ENCODE measurements around the gene CD2AP. TPM values are rescaled to one million over a fixed set of nuclear protein-coding genes. Genes with fewer than 3 reads are reported as not detected.
"Not testable (repeated sequence)": the region's sequence is repeated elsewhere in the genome, so short reads cannot be mapped to it uniquely, and the experiment has no call there.

Gene CD2AP
- total and polyA plus RNA-seq, 9 of the 15 experiments (the other 6 are each of a cell fraction or from before 2014, with no cell fraction given): 9.4 to 69.7 (median 38.7) TPM

DNA sequence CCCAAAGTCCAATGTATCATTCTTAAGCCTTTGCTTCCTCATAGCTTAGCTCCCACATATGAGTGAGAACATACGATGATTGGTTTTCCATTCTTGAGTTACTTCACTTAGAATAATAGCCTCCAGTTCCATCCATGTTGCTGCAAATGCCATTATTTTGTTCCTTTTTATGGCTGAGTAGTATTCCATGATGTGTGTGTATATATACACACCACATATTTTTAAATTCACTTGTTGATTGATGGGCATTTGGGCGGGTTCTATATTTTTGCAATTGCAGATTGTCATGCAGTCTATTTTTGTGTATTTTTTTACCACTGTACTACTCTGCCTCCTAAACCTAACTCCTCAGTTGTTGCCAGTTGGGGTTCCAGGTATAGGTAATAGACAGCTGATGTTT is 74.7 kb downstream of the CD2AP start:
- no peaks in the 10 kb centered on the region for H3K9me3 ChIP-seq (replicated peaks; ENCODE audit: control insufficient read depth, insufficient read depth, low read depth, low read length)

GRCh38 chr6:47553243-47553642 is 75.7 kb downstream of the CD2AP start:
- BruUV-seq (replicated peaks); H4K20me1 ChIP-seq (replicated peaks; ENCODE audit: control insufficient read depth, insufficient read depth, low read length); H3K9me1 ChIP-seq (ENCODE audit: control insufficient read depth, insufficient read depth, low read length); FAIRE-seq; H3K27ac ChIP-seq (ENCODE audit: extremely low read depth, low read depth, low read length); H2AFZ ChIP-seq (ENCODE audit: low read depth, low read length); H3K9ac ChIP-seq (ENCODE audit: insufficient read depth in 1 of 2, low read depth in 2 of 2, low read length in 2 of 2); H3K4me2 ChIP-seq (ENCODE audit: insufficient read depth, low read length); H3K9me3 ChIP-seq (replicated peaks; ENCODE audit: control insufficient read depth, insufficient read depth, low read depth, low read length); H3K4me1 ChIP-seq (replicated peaks in 1 of 2; ENCODE audit: control insufficient read depth in 2 of 2, insufficient read depth in 2 of 2, low read length in 2 of 2); ATAC-seq; in situ Hi-C loops (cut with MboI); DNase-seq (ENCODE audit: extremely low read depth in 1 of 4, low spot score in 3 of 4); CTCF ChIA-PET (ENCODE audit: low intra/inter-chr PET ratio); H3K27me3 ChIP-seq (ENCODE audit: control insufficient read depth in 2 of 2, insufficient read depth in 2 of 2, low read length in 2 of 2); H3K4me3 ChIP-seq: not testable (repeated sequence)
- POLR2A ChIA-PET: interaction anchor here (0.8 kb wide), 1 partner anchor 136 kb away, joined by 3 read pairs; no protein-coding TSS in a partner anchor
- WGBS (ENCODE audit: insufficient coverage, low coverage, missing lambda C conversion rate): 100% methylated on average over 3 of the region's 3 CpGs
- intact Hi-C loops (cut with micrococcal nuclease): loop anchor here (5.0 kb wide), 1 partner anchor 141 kb away; no protein-coding TSS in a partner anchor
- TF ChIP-seq ZBTB33 (CRISPR knock-in tag; IDR thresholded peaks at IDR 0.05) (peak; percentile 49; the same call in 1 of the 2 replicates), ZNF121 (CRISPR knock-in tag; conservative IDR thresholded peaks at IDR 0.05) (peak; percentile 61)
- Histone ChIP-seq H3K79me2 (ENCODE audit: control insufficient read depth, insufficient read depth, low read length) (peaks cover 15% of the 10 kb centered on the region; the same call in 2 of the 3 replicates), H3K36me3 (ENCODE audit: control insufficient read depth, insufficient read depth, low read length) (peaks cover 14% of the 10 kb centered on the region; the same call in 2 of the 3 replicates)

More for the DNA sequence above, 74.7 kb downstream of the CD2AP start:
- Histone ChIP-seq H3K79me2 (ENCODE audit: control insufficient read depth, insufficient read depth, low read length) (peaks cover 13% of the 10 kb centered on the region; the same call in 2 of the 3 replicates), H3K4me1 (replicated peaks in 1 of 2; ENCODE audit: control insufficient read depth in 2 of 2, insufficient read depth in 2 of 2, low read length in 2 of 2) (no peaks in the 10 kb centered on the region), H4K20me1 (replicated peaks; ENCODE audit: control insufficient read depth, insufficient read depth, low read length) (no peaks in the 10 kb centered on the region), H3K4me3 (no peak overlapping the region), H3K9me1 (ENCODE audit: control insufficient read depth, insufficient read depth, low read length) (no peaks in the 10 kb centered on the region), H2AFZ (ENCODE audit: low read depth, low read length) (no peak overlapping the region), H3K27me3 (ENCODE audit: control insufficient read depth in 2 of 2, insufficient read depth in 2 of 2, low read length in 2 of 2) (no peaks in the 10 kb centered on the region), H3K4me2 (ENCODE audit: insufficient read depth, low read length) (no peak overlapping the region), H3K36me3 (ENCODE audit: control insufficient read depth, insufficient read depth, low read length) (peaks cover 17% of the 10 kb centered on the region; the same call in 2 of the 3 replicates), H3K9ac (ENCODE audit: insufficient read depth in 1 of 2, low read depth in 2 of 2, low read length in 2 of 2) (no peak overlapping the region), H3K27ac (ENCODE audit: extremely low read depth, low read depth, low read length) (no peak overlapping the region)
- ATAC-seq (peak; percentile 13; the same call in 2 of the 3 replicates), FAIRE-seq (no peak), DNase-seq (ENCODE audit: extremely low read depth in 1 of 4, low spot score in 3 of 4) (no peak)
- intact Hi-C loops (cut with micrococcal nuclease) (loop anchor here (5.0 kb wide), 1 partner anchor 140 kb away; no protein-coding TSS in a partner anchor), in situ Hi-C loops (cut with MboI) (no loop called here)
- ChIA-PET POLR2A (interaction anchor here (1.4 kb wide), 1 partner anchor 75 kb away, joined by 3 read pairs; the partner anchor contains the start of gene CD2AP), CTCF (ENCODE audit: low intra/inter-chr PET ratio) (no interaction called here)
- TF ChIP-seq PKNOX1 (IDR thresholded peaks at IDR 0.05) (peak; percentile 51; the same call in 1 of the 2 replicates), RBM14 (IDR thresholded peaks at IDR 0.05; ENCODE audit: borderline replicate concordance, insufficient read depth, low read depth, low read length) (no peak)
- no TSS peak for BruUV-seq (replicated peaks)
- whole genome bisulfite sequencing (ENCODE audit: insufficient coverage, low coverage, missing lambda C conversion rate): 91% methylated on average over 2 of the region's 2 CpGs
